ENCODE measurements around the gene EBI3.

Gene EBI3

DNA sequence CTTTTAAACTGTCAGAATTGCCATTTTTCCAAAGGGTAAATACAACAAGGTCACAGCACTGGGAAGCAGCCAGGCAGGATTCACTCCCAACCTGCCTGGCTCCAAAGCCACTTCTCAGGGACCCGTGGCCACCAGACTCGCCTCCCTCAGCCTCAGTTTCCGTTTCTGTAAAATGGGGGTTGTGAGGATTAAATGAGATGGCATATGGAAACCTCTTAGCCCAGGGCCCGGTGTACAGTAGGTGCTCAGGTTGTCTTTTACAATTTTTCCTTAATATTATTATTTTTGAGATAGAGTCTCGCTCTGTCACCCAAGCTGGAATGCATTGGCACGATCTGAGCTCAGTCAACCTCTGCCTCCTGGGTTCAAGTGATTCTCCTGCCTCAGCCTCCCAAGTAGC lies 27.7 kb downstream of the EBI3 start:
- no peaks in the 10 kb centered on the region for H3K79me2 ChIP-seq (ENCODE audit: control insufficient read depth, low read length)
- H3K4me3 ChIP-seq (ENCODE audit: low read length): no peak overlapping the region
- no peaks in the 10 kb centered on the region for H3F3A ChIP-seq (ENCODE audit: control insufficient read depth, insufficient read depth)
- peaks cover 64% of the 10 kb centered on the region for H3K36me3 ChIP-seq (ENCODE audit: control insufficient read depth, low read length)
- H3K27ac ChIP-seq (ENCODE audit: low read depth, low read length): no peak overlapping the region
- H4K20me1 ChIP-seq (ENCODE audit: control insufficient read depth, insufficient read depth, low read depth, low read length): no peaks in the 10 kb centered on the region
- TF ChIP-seq, protein P1, sequence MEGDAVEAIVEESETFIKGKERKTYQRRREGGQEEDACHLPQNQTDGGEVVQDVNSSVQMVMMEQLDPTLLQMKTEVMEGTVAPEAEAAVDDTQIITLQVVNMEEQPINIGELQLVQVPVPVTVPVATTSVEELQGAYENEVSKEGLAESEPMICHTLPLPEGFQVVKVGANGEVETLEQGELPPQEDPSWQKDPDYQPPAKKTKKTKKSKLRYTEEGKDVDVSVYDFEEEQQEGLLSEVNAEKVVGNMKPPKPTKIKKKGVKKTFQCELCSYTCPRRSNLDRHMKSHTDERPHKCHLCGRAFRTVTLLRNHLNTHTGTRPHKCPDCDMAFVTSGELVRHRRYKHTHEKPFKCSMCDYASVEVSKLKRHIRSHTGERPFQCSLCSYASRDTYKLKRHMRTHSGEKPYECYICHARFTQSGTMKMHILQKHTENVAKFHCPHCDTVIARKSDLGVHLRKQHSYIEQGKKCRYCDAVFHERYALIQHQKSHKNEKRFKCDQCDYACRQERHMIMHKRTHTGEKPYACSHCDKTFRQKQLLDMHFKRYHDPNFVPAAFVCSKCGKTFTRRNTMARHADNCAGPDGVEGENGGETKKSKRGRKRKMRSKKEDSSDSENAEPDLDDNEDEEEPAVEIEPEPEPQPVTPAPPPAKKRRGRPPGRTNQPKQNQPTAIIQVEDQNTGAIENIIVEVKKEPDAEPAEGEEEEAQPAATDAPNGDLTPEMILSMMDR (IDR thresholded peaks at IDR 0.05; ENCODE audit: low read depth, low read length, poor library complexity, severe bottlenecking): no peak
- no peak for TF ChIP-seq EZH2phosphoT487 (IDR thresholded peaks at IDR 0.05; ENCODE audit: borderline replicate concordance, low read length)
- no peaks in the 10 kb centered on the region for H3K27me3 ChIP-seq (ENCODE audit: control insufficient read depth, low read length)
- H3K4me2 ChIP-seq (ENCODE audit: low read length): no peak overlapping the region
- no peaks in the 10 kb centered on the region for H3K9me2 ChIP-seq (replicated peaks; ENCODE audit: control insufficient read depth, low read length)
- H3K9me3 ChIP-seq (ENCODE audit: control insufficient read depth, insufficient read depth, low read length): no peaks in the 10 kb centered on the region
- H3K4me1 ChIP-seq (ENCODE audit: control insufficient read depth, low read length): no peaks in the 10 kb centered on the region

DNA sequence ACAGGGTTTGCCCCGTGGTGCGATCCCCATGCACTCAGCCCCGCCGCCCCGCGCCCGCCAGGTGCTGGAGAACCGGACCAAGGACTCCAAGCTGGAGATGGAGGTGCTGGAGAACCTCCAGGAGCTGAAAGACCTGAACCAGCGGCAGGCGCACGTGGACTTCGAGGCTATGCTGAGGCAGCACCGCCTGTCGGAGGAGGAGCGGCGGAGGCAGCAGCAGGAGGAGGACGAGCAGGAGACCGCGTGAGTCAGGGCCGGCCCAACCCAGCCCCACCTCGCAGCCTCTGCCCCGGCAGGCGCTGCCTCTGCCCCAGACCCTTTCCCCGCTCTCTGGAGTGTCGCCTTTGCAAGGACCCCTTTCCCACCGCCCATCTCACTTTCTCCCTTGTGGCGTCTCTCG lies 28.9 kb downstream of the EBI3 start:
- TF ChIP-seq, protein P1 (IDR thresholded peaks at IDR 0.05; ENCODE audit: low read depth, low read length, poor library complexity, severe bottlenecking): no peak
- TF ChIP-seq EZH2phosphoT487 (IDR thresholded peaks at IDR 0.05; ENCODE audit: borderline replicate concordance, low read length): no peak
- Histone ChIP-seq H3F3A (ENCODE audit: control insufficient read depth, insufficient read depth) (no peaks in the 10 kb centered on the region), H3K27me3 (ENCODE audit: control insufficient read depth, low read length) (no peaks in the 10 kb centered on the region), H4K20me1 (ENCODE audit: control insufficient read depth, insufficient read depth, low read depth, low read length) (no peaks in the 10 kb centered on the region), H3K4me2 (ENCODE audit: low read length) (no peak overlapping the region), H3K4me1 (ENCODE audit: control insufficient read depth, low read length) (no peaks in the 10 kb centered on the region), H3K9me3 (ENCODE audit: control insufficient read depth, insufficient read depth, low read length) (no peaks in the 10 kb centered on the region), H3K4me3 (ENCODE audit: low read length) (no peak overlapping the region), H3K36me3 (ENCODE audit: control insufficient read depth, low read length) (peaks cover 62% of the 10 kb centered on the region), H3K27ac (ENCODE audit: low read depth, low read length) (no peak overlapping the region), H3K9me2 (replicated peaks; ENCODE audit: control insufficient read depth, low read length) (no peaks in the 10 kb centered on the region), H3K79me2 (ENCODE audit: control insufficient read depth, low read length) (no peaks in the 10 kb centered on the region)

DNA sequence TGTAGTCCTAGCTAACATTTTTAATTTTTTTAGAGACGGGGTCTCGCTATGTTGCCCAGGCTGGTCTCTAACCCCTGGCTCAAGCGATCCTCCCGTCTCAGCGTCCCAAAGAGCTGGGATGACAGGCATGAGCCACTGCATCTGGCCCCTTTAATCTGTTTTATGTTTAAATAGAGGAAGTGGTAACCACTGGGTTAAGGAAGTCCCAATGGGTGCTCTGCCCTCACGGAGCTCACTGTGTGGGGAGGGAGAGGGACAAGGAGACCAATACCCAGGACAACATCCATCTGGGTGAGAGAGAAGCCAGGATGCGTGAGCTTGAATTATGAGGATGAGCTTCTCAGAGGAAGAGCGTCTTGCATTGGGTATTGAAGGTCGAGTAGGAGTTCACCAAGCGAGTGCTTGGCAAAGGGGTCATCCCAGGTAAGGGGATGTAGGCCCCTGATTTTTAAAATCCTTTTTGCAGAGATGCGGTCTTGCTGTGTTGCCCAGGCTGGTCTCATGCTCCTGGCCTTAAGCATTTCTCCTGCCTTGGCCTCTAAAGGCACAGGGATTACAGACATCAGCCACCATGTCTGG lies 31.4 kb downstream of the EBI3 start:
- no peak overlapping the region for H3K27ac ChIP-seq (ENCODE audit: low read depth, low read length)

More for the DNA sequence above, 31.4 kb downstream of the EBI3 start:
- H3K4me1 ChIP-seq (ENCODE audit: control insufficient read depth, low read length): no peaks in the 10 kb centered on the region
- H3K9me2 ChIP-seq (replicated peaks; ENCODE audit: control insufficient read depth, low read length): no peaks in the 10 kb centered on the region
- no peaks in the 10 kb centered on the region for H3K79me2 ChIP-seq (ENCODE audit: control insufficient read depth, low read length)
- no peaks in the 10 kb centered on the region for H4K20me1 ChIP-seq (ENCODE audit: control insufficient read depth, insufficient read depth, low read depth, low read length)
- TF ChIP-seq EZH2phosphoT487 (IDR thresholded peaks at IDR 0.05; ENCODE audit: borderline replicate concordance, low read length): no peak
- TF ChIP-seq, protein P1 (IDR thresholded peaks at IDR 0.05; ENCODE audit: low read depth, low read length, poor library complexity, severe bottlenecking): no peak
- peaks cover 49% of the 10 kb centered on the region for H3K36me3 ChIP-seq (ENCODE audit: control insufficient read depth, low read length)
- no peak overlapping the region for H3K4me2 ChIP-seq (ENCODE audit: low read length)
- H3K9me3 ChIP-seq (ENCODE audit: control insufficient read depth, insufficient read depth, low read length): no peaks in the 10 kb centered on the region
- H3K27me3 ChIP-seq (ENCODE audit: control insufficient read depth, low read length): no peaks in the 10 kb centered on the region
- H3F3A ChIP-seq (ENCODE audit: control insufficient read depth, insufficient read depth): no peaks in the 10 kb centered on the region; the same call in 1 of the 2 replicates
- no peak overlapping the region for H3K4me3 ChIP-seq (ENCODE audit: low read length)

Measured in DOHH2 (cell line).